ENCODE data around the gene RPS3A. TPM values are rescaled to one million over a fixed set of nuclear protein-coding genes. Genes with fewer than 3 reads are reported as not detected.

RPS3A gene
- total and polyA plus RNA-seq, 2 of the 13 experiments (the other 11 are each of a cell fraction or from before 2014, with no cell fraction given) = 3,332 to 3,626 TPM

GRCh38 chr4:151099229-151099975, at the start of gene RPS3A (continued):
- TF ChIP-seq, protein P1, sequence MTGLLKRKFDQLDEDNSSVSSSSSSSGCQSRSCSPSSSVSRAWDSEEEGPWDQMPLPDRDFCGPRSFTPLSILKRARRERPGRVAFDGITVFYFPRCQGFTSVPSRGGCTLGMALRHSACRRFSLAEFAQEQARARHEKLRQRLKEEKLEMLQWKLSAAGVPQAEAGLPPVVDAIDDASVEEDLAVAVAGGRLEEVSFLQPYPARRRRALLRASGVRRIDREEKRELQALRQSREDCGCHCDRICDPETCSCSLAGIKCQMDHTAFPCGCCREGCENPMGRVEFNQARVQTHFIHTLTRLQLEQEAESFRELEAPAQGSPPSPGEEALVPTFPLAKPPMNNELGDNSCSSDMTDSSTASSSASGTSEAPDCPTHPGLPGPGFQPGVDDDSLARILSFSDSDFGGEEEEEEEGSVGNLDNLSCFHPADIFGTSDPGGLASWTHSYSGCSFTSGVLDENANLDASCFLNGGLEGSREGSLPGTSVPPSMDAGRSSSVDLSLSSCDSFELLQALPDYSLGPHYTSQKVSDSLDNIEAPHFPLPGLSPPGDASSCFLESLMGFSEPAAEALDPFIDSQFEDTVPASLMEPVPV (CRISPR knock-in tag; IDR thresholded peaks at IDR 0.05) = peak; percentile 99
- TF ChIP-seq NFIB (CRISPR knock-in tag; IDR thresholded peaks at IDR 0.05; ENCODE audit: borderline replicate concordance) (no peak), AGO2 (optimal IDR thresholded peaks at IDR 0.05; ENCODE audit: low read depth, low read length) (peak; percentile 98), SMC3 (IDR thresholded peaks at IDR 0.05; ENCODE audit: low read length) (peak; percentile 11; the same call in 1 of the 2 replicates), ZNF558 (CRISPR knock-in tag; IDR thresholded peaks at IDR 0.05; ENCODE audit: borderline replicate concordance) (peak; percentile 95), ZNF569 (CRISPR knock-in tag; IDR thresholded peaks at IDR 0.05; ENCODE audit: borderline replicate concordance) (no peak), GATA4 (IDR thresholded peaks at IDR 0.05; ENCODE audit: borderline replicate concordance, low read depth) (no peak; the same call in 1 of the 2 replicates), FOXM1 (CRISPR knock-in tag; IDR thresholded peaks at IDR 0.05) (no peak), SETDB1 (CRISPR knock-in tag; IDR thresholded peaks at IDR 0.05; ENCODE audit: borderline replicate concordance) (no peak), PREB (CRISPR knock-in tag; IDR thresholded peaks at IDR 0.05) (peak; percentile 95; the same call in 1 of the 2 replicates), POGK (CRISPR knock-in tag; conservative IDR thresholded peaks at IDR 0.05) (peak; percentile 52), ZMYM3 (CRISPR knock-in tag; IDR thresholded peaks at IDR 0.05) (peak; percentile 79), ZSCAN29 (CRISPR knock-in tag; conservative IDR thresholded peaks at IDR 0.05) (peak; percentile 97), IRX3 (CRISPR knock-in tag; IDR thresholded peaks at IDR 0.05; ENCODE audit: borderline replicate concordance, low read depth) (peak; percentile 78), ZNF30 (CRISPR knock-in tag; IDR thresholded peaks at IDR 0.05) (peak; percentile 79), ZNF672 (CRISPR knock-in tag; IDR thresholded peaks at IDR 0.05) (no peak), MTF2 (CRISPR knock-in tag; IDR thresholded peaks at IDR 0.05; ENCODE audit: borderline replicate concordance) (peak; percentile 58; the same call in 1 of the 2 replicates), NFIC (IDR thresholded peaks at IDR 0.05; ENCODE audit: low read length) (no peak), TSC22D2 (CRISPR knock-in tag; IDR thresholded peaks at IDR 0.05; ENCODE audit: borderline replicate concordance) (peak; percentile 87; the same call in 1 of the 2 replicates), CCAR2 (optimal IDR thresholded peaks at IDR 0.05; ENCODE audit: low read depth, low read length) (peak; percentile 81), TMF1 (CRISPR knock-in tag; IDR thresholded peaks at IDR 0.05; ENCODE audit: low read depth) (peak; percentile 96), ZNF350 (CRISPR knock-in tag; IDR thresholded peaks at IDR 0.05; ENCODE audit: borderline replicate concordance, low read depth) (peak; percentile 99)
- TF ChIP-seq, protein P2, sequence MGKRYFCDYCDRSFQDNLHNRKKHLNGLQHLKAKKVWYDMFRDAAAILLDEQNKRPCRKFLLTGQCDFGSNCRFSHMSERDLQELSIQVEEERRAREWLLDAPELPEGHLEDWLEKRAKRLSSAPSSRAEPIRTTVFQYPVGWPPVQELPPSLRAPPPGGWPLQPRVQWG (CRISPR knock-in tag; IDR thresholded peaks at IDR 0.05; ENCODE audit: borderline replicate concordance, low read depth) = no peak
- TF ChIP-seq, protein P3, sequence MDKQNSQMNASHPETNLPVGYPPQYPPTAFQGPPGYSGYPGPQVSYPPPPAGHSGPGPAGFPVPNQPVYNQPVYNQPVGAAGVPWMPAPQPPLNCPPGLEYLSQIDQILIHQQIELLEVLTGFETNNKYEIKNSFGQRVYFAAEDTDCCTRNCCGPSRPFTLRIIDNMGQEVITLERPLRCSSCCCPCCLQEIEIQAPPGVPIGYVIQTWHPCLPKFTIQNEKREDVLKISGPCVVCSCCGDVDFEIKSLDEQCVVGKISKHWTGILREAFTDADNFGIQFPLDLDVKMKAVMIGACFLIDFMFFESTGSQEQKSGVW (CRISPR knock-in tag; IDR thresholded peaks at IDR 0.05; ENCODE audit: borderline replicate concordance) = no peak; the same call in 1 of the 2 replicates
